Measurements from ENCODE around the gene AIF1. TPM values are rescaled to one million over a fixed set of nuclear protein-coding genes. Genes with fewer than 3 reads are reported as not detected.
A peak's percentile ranks its signal among the peaks of the same experiment; 100 is the strongest.

AIF1 gene
- total RNA-seq, 4 donors from 2014 or later, result 6.1 to 112 (median 11.2) TPM

- peaks cover 7 to 64% (median 21%) of the 10 kb centered on the region in 4 donors for H3K4me1 ChIP-seq
Measured at GRCh38 chr6:31655349-31656237, 40.6 kb downstream of the AIF1 start, which contains the start of gene APOM. TSS of gene APOM (plus strand) at chr6:31655894. CDS start at chr6:31655967, 73 bp downstream.

GRCh38 chr6:31657406-31658157 is 42.5 kb downstream of the AIF1 start:
- no peak overlapping the region for H3K27ac ChIP-seq
- no peak for TF ChIP-seq CTCF (IDR thresholded peaks at IDR 0.05)
- TF ChIP-seq POLR2A (IDR thresholded peaks at IDR 0.05), result no peak

More at GRCh38 chr6:31655349-31656237, 40.6 kb downstream of the AIF1 start, which contains the start of gene APOM:
- TF ChIP-seq POLR2A (IDR thresholded peaks at IDR 0.05) (no peak), CTCF (IDR thresholded peaks at IDR 0.05) (peak in 1 of 6 experiments; percentile 3)
- no peaks in the 10 kb centered on the region for H3K27me3 ChIP-seq
- H3K36me3 ChIP-seq, result peaks cover 0 to 18% (median 0%) of the 10 kb centered on the region in 3 donors
- peak within 1 kb of the TSS in 1 of 4 donors; percentile 15 for H3K4me3 ChIP-seq
- H3K27ac ChIP-seq, result peak within 1 kb of the TSS in 1 of 4 donors; percentile 45
- H3K9me3 ChIP-seq, result no peaks in the 10 kb centered on the region
- DNase-seq, result no peak

GRCh38 chr6:31658158-31658688 is 43.2 kb downstream of the AIF1 start:
- peaks cover 7 to 76% (median 14%) of the 10 kb centered on the region in 4 donors for H3K4me1 ChIP-seq
- no peak overlapping the region for H3K27ac ChIP-seq

More at GRCh38 chr6:31657406-31658157, 42.5 kb downstream of the AIF1 start:
- Histone ChIP-seq H3K36me3 (peaks cover 0 to 25% (median 0%) of the 10 kb centered on the region in 3 donors), H3K9me3 (no peaks in the 10 kb centered on the region), H3K4me3 (no peak overlapping the region), H3K4me1 (peaks cover 7 to 70% (median 14%) of the 10 kb centered on the region in 4 donors), H3K27me3 (no peaks in the 10 kb centered on the region)
- DNase-seq, result no peak

GRCh38 chr6:31658983-31659648 is 44.1 kb downstream of the AIF1 start:
- H3K9me3 ChIP-seq, result no peaks in the 10 kb centered on the region
- peak overlapping the region in 3 of 4 donors; percentile 81 to 90 (median 85) for H3K27ac ChIP-seq
- peaks cover 9 to 76% (median 19%) of the 10 kb centered on the region in 4 donors for H3K4me1 ChIP-seq
- no peaks in the 10 kb centered on the region for H3K27me3 ChIP-seq
- H3K4me3 ChIP-seq, result peak overlapping the region; percentile 54 to 74 (median 66)
- H3K36me3 ChIP-seq, result peaks cover 0 to 25% (median 0%) of the 10 kb centered on the region in 3 donors
- DNase-seq, result no peak
- TF ChIP-seq CTCF (IDR thresholded peaks at IDR 0.05), result no peak
- no peak for TF ChIP-seq POLR2A (IDR thresholded peaks at IDR 0.05)

More at GRCh38 chr6:31658158-31658688, 43.2 kb downstream of the AIF1 start:
- no peaks in the 10 kb centered on the region for H3K27me3 ChIP-seq
- no peak for DNase-seq
- no peak for TF ChIP-seq CTCF (IDR thresholded peaks at IDR 0.05)
- TF ChIP-seq POLR2A (IDR thresholded peaks at IDR 0.05), result no peak
- H3K36me3 ChIP-seq, result peaks cover 0 to 25% (median 0%) of the 10 kb centered on the region in 3 donors
- peak overlapping the region in 1 of 4 donors; percentile 5 for H3K4me3 ChIP-seq
- no peaks in the 10 kb centered on the region for H3K9me3 ChIP-seq
